Peyer's patch (tissue), 4 donors: Measurements from ENCODE around the gene PTGER1.

Source experiments
- CTCF ChIP-seq, 6 experiments: fragments of 450-650 bp in 4 of 6; fragments of 200-600 bp in 2 of 6; sonication (generic) in 1 of 6; IDR thresholded peaks; one replicate each; pipeline ENCODE4 v1.5.1; 2017 to 2019; ENCODE audit warnings: antibody characterized with exemption in 6 of 6, mild to moderate bottlenecking in 3 of 6, moderate library complexity in 1 of 6
- POLR2A ChIP-seq, 2 donors: fragments of 450-650 bp; IDR thresholded peaks; one replicate each; pipeline ENCODE4 v1.5.1; 2017; ENCODE audit warnings: antibody characterized with exemption in 2 of 2, mild to moderate bottlenecking in 2 of 2, moderate library complexity in 2 of 2

- TF ChIP-seq CTCF (IDR thresholded peaks at IDR 0.05), result no peak
- TF ChIP-seq POLR2A (IDR thresholded peaks at IDR 0.05), result no peak
These were observed 46.2 kb downstream of the PTGER1 start for GRCh38 chr19:14428882-14429416.
